ENCODE results near the gene NAA40.

Gene NAA40

DNA sequence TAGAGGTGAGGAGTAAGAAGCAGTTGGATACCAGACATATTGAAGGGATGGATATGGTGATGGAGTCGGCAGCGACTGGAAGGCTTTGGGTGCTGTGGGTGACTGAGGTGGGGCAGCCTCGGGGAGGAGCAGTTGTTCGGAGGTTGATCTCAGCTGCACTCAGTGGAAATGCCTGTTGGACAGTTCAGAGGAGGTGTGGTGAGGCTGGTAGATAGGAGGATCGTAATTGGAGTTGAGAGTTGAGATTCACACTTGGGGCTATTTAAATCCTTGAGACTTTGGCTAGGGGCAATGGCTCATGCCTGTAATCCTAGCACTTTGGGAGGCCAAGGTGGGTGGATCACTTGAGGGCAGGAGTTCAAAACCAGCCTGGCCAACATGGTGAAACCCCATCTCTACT, 54.3 kb downstream of the NAA40 start:
- DNase-seq = no peak

DNA sequence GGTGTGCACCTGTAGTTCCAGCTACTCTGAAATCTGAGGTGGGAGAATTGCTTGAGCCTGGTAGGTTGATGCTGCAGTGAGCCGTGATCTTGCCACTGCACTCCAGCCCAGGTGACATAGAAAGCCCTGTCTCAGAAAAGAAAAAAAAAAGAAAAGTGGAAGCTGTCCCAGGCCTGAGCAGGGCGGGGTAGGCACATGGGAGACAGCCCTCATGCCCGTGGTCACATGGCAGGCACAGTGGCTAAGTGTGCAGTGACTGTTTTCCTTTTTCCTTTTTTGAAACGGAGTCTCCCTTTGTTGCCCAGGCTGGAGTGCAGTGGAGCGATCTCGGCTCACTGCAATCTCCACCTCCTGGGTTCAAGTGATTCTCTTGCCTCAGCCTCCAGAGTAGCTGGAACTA, 55.2 kb downstream of the NAA40 start:
- DNase-seq = no peak

DNA sequence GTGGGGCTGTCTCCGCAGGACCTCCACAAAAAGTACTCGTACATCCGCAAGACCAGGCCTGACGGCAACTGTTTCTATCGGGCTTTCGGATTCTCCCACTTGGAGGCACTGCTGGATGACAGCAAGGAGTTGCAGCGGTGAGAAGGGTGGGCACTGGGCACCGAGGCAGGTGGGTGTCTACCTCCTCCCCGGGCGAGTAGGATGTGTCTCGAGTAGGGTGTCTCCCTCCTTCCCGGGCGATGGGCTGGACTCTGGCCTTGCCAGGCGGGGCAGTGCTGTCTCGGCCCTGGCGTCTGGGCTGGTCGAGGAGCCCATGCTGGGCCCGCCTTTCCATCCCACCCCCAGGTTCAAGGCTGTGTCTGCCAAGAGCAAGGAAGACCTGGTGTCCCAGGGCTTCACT, 57.7 kb downstream of the NAA40 start:
- no peak for DNase-seq

DNA sequence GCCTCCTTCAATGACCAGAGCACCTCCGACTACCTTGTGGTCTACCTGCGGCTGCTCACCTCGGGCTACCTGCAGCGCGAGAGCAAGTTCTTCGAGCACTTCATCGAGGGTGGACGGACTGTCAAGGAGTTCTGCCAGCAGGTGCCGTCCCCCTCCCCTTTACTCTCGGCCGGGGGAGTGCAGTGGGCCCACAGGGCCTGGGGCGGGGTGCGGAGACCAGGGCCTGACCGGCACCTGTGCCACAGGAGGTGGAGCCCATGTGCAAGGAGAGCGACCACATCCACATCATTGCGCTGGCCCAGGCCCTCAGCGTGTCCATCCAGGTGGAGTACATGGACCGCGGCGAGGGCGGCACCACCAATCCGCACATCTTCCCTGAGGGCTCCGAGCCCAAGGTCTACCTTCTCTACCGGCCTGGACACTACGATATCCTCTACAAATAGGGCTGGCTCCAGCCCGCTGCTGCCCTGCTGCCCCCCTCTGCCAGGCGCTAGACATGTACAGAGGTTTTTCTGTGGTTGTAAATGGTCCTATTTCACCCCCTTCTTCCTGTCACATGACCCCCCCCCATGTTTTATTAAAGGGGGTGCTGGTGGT, 58.4 kb downstream of the NAA40 start:
- no peak for DNase-seq

DNA sequence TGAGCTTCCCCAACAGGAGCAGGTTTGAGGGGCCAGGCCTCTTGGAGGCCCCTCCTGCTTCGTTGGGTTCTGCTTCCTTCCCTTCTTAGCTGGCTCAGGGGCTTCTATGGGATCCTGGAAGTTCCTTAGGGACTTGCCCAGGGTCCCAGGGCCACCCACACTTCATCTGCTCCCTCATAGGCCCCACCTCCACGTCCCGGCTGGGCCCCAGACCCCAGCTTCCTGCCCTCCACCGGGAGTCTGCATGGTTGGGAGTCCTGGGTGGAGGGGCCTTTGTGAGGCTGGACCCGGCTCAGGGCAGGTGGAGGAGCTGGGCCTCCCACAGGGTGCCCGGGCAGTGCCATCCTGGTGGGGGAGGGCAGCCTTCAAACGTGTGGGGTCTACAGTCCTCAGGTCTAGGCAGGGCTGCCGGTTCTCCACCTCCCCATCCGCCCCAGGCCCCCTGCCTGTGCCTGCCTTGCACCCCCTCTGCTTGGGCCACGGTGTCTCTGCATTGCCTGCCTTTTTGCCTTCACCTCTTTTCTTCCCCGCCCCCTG, 59.1 kb downstream of the NAA40 start:
- DNase-seq = no peak

DNA sequence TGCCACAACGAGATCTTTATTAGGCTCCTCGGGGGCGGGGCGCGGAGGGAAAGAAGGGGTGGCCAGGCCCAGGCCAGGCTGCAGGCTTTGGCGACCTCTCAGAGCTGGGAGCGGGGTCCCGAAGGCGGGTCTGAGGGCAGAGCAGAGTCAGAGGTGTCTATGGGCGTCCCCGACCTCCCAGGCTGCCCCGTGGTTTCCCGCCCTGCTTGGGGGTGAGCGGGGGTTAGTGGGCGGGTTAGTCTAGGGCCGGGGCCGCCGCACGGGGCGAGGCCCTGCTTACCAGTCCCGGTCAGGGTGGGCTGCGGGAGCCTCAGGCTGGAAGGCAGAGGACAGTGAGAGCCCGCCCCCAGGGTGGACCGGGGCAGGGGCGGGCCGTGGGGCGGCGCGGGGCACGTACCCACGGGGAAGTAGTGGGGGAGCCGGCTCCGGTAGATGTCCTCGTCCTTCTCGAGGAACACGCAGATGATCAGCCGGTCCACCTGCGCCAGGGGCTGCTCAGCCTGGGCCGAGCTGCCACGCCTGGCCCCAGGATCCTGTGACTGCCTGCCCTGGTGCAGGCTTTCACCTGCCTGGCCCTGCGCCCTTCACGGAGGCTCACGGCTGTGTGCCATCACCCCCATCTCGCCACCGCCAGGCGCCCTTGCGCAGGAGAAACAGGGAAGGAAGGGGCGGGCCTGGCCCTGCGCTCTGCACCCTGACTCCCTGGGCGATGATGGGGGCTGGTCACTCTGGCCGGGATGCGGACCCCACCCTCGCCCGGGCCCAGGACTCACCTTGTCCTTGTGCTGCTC, 60.0 kb downstream of the NAA40 start:
- DNase-seq = no peak

DNA sequence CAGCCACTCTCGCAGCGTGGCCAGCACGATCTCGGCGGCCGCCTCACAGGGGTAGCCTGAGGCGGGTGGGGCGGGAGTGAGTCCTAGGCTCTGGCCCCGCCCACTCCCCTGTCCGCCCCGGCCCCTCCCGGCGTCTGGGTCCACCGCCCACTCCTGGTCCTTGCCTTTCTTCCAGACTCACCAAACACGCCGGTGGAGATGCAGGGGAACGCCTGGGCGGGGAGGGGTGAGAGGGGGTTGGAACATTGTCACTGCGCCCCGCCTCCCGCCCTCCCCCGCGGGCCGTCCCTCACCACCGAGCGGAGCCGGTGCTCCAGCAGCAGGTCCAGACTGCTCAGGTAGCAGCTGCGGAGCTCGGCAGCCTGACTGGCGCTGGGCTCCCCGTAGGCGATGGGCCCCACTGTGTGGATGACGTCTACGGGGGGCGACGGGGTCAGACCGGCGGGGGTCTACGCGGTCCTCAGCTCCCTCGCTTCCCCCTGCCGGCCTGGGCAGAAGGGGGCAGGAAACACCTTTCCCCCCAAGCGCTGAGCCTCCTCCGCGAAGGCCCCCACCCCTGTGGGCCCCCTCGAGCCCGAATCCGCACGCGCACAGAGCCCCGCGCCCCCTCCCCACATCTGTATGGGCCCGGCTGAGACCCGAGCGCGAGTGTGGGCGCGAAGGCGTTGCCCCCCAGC, 60.7 kb downstream of the NAA40 start:
- DNase-seq = peak; percentile 37

DNA sequence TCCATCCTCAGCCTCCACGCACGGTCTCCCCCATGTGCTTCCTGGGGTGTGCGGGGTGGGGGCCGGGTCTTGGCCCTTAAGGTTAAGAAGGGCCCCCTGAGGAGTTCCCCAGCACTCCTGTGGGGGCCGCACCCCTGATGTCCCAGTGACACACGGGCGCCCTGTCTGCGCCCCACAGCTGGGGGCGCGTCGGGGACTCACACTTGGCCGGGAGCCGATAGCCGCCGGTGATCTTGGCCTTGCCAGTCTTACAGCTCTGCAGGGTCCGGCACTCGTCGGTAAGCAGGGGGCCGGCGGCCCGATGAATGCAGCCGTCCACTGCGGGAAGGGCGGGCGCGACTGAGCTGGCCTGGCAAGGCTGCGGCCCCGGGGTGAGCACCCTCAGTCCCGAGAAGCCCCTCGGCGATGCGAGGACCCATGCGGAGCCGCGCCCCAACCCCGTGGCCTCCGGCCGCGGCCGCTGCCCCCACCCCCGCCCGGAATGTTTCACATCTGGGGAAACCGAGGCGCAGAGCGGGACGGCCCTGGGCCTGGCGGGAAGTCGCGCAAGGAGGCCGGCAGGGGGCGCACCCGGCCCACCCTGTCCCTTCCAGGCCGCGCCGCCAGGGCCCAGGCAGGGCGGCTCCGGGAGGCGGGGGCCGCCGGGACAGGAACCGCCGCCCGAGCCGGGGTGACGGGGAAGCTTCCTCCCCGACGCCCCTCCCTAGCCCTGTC, 61.4 kb downstream of the NAA40 start:
- peak; percentile 78 for DNase-seq

DNA sequence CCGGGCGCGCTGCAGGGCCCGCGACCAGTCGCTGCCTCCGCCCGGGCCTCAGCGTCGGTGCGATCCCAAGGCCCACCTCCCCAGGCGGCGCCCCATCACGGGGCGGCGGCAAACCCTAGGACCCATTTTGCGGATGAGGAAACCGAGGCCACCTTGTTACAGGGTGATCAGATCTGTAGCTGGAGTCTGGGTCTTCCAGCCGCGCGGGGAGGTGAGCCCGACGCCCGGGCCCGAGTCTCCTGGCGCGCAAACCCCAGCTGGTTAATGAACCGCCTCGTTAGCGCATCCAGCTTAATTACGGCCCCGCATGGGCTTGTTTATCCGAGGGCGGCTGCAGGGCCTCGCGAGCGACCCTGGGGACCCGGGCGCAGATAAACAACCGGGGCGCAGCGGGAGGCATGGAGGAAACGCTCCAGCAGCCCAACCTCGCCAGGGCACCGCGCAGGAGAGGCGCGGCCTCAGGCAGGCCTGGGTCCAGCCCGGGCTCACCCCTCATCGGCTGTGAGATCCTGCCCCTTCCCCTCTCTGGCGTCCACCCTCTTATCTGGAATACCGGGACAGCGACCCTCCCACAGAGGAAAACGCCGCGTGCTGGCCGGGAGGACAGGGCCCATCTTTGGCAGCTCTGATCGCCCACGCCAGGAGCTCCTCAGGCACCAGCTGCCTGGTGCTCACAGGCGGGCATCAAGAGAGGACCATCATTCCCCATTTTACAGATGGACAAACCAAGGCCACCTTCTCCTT, 62.1 kb downstream of the NAA40 start:
- no peak for DNase-seq

DNA sequence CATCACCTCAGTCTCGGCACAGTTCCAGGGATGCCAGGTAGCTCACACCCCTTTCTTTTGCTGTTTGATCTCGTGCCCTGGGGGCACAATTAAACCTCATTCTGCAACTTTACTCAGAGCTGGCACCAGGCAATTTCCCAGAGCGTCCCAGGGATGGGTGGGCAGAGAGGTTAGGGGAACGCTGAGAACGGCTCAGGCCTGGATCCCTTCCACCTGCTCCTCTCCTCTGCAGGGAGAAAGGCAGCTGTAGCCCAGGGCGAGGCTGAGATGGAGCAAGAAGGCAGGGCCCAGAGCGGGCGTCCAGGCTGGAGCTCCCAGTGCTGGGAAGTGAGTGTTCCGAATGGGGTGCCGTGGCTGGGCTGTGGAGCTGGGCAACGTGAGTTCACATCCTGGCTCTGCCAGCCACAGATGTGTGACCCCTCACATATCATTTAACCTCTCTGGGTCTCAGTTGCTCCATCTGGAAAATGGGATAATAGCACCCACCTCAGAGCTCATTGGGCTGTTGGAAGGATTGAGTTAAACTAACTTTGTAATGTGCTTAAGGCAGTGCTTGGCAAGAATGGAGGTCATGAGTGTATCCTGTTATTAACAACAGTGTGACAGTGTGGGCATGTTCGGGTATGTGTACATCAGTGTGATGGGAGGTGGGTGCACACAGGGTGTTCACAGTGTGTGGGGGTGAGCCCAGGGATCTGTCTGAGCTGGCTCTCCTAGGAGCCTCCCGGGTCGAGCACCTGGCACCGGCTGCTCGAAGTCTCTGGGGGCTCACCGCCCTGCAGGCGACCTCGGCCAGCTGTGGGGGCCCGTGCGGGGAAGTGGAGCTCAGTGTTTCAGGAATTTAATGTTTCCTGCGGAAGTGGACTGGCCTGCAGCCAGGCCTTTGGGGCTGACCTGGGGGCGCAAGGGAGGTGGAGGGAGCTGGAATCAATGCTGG, 63.0 kb downstream of the NAA40 start:
- peak; percentile 19 for DNase-seq

DNA sequence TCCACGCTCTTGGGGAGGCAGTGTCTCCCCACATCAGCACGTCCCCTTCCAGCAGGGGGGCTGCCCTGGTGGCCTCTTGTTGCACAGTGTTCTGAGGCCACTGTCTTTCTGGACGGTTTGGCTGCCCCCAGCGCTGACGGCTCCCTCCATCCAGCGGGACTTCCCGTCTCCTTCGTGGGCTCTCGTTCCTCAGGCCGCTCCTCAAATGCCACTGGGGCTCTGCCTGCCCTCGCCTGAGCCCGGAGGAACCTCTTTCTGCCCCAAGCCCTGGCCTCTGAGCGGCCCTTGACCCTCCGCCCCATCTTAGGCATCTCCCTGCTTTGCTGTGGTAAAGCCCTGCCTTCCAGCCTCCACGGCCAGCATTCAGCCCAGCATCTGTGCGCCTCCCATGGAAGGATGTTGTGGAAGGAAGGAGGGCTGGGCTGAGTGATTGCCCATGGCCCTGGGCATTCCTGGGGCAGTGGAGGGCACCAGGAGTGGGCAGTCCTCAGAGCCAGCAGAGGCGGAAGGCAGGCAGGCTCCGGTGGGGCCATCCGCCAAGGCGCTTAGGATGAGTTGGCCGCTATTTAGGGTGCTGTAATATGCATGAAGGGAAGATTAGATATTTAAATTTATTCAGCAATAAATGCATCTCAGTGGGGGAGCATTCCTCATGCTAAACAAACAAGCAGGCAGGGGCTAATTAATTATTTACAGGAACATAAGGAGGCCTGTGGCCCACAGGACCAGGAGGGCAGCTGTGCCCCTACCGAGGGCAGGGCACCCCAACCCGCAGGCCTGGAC, 65.2 kb downstream of the NAA40 start:
- no peak for DNase-seq

DNA sequence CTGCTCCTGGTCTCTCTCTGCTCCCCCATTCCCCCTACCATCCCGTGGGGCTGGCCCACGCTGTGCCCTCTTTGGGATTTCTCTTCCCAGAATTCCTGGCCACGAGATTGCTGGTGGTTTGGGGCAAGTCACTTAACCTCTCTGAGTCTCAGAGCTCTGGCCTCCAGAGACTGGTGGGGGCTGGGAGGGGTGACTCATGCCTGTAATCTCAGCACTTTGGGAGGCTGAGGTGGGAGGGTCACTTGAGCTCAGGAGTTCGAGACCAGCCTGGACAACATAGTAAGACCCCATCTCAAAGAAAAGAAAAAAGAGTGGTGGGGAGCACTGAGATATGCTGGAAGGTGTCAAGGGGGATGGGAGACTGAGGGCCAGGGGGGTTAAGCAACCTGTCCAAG, 65.8 kb downstream of the NAA40 start:
- peak; percentile 25 for DNase-seq

DNA sequence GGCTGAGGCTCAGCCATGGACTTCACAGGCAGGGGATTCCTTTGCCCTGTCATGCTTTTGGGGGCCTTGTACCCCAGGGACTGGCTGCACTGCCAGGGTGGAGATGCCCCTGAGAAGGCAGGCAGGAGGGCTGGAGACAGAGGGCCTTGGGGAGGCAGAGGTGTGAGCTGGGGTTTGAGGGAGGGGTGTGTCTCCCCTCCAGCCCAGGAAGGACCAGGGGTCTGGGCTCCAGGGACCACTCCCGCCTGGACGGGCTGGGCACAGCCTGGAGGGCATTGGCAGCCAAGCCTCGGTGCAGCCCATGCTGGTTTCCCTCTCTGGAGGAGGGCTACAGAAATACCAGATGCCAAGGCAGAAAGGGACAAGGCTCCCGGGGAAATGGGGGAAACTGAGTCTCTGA, 66.9 kb downstream of the NAA40 start:
- no peak for DNase-seq

DNA sequence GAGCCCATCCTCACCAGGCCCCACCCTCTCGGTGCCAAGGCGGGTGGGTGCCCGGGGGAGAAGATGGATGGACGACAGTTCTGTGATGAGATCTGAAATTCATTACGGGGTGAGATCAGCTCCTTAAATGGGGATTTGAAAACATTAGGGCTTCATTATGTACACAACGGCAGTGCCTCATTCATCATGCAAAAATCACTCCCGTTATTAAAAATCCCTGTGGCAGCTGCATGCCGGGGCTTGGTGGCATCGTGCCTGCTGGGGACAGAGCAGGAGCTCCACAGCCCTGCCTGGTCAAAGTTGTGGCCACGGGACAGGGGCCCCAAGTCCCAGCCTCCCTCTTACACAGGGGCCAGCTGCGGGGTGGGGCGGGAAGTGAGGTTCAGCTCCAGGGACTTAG, 67.6 kb downstream of the NAA40 start:
- DNase-seq = no peak
